HG03108 (cell line): Measurements from ENCODE around the gene GCSH.
A peak's percentile ranks its signal among the peaks of the same experiment; 100 is the strongest.
"Not testable (repeated sequence)": the region's sequence is repeated elsewhere in the genome, so short reads cannot be mapped to it uniquely, and the experiment has no call there.

ENCODE experiments used
- ATAC-seq: cut with Tn5 transposase; IDR thresholded peaks from one replicate; pipeline ENCODE4 v1.9.1; 2021; ENCODE audit warnings: moderate library complexity; ENCODE audit not compliant: unreplicated experiment

GCSH gene

GRCh38 chr16:81095953-81096714 is at the start of gene GCSH:
Gene GCSH, minus strand, starts transcription at chr16:81096395. Its CDS starts 117 bp downstream, at chr16:81096278.
- ATAC-seq: peak; percentile 99

GRCh38 chr16:81143921-81144471 is 47.8 kb upstream of the GCSH start:
- ATAC-seq: no peak

GRCh38 chr16:81142864-81143263 is 46.7 kb upstream of the GCSH start:
- ATAC-seq: no peak

GRCh38 chr16:81140930-81141780 is 45.0 kb upstream of the GCSH start:
- no peak for ATAC-seq

GRCh38 chr16:81138831-81139557 is 42.8 kb upstream of the GCSH start:
- no peak for ATAC-seq

- ATAC-seq: no peak
Measured at GRCh38 chr16:81137754-81138153, 41.6 kb upstream of the GCSH start.

GRCh38 chr16:81136390-81137335 is 40.5 kb upstream of the GCSH start:
- ATAC-seq: no peak

- no peak for ATAC-seq
Measured at GRCh38 chr16:81130126-81130525, 33.9 kb upstream of the GCSH start.

GRCh38 chr16:81128726-81129524 is 32.7 kb upstream of the GCSH start:
- no peak for ATAC-seq

- ATAC-seq: no peak
Measured at GRCh38 chr16:81127051-81127450, 30.9 kb upstream of the GCSH start.

GRCh38 chr16:81123092-81123852 is 27.1 kb upstream of the GCSH start:
- ATAC-seq: no peak

- no peak for ATAC-seq
Measured at GRCh38 chr16:81121474-81121990, 25.3 kb upstream of the GCSH start.

- no peak for ATAC-seq
Measured at GRCh38 chr16:81117436-81117835, 21.2 kb upstream of the GCSH start.

GRCh38 chr16:81116285-81116684 is 20.1 kb upstream of the GCSH start:
- no peak for ATAC-seq

- no peak for ATAC-seq
Measured at GRCh38 chr16:81112453-81112852, 16.3 kb upstream of the GCSH start.

GRCh38 chr16:81109274-81109673 is 13.1 kb upstream of the GCSH start:
- not testable (repeated sequence) for ATAC-seq

- ATAC-seq: no peak
Measured at GRCh38 chr16:81107511-81107910, 11.3 kb upstream of the GCSH start.

GRCh38 chr16:81106826-81107503 is 10.8 kb upstream of the GCSH start:
- ATAC-seq: no peak
